ENCODE data around the gene TMEM107.
A peak's percentile ranks its signal among the peaks of the same experiment; 100 is the strongest.

Gene TMEM107

GRCh38 chr17:8126491-8127066, 49.6 kb downstream of the TMEM107 start:
- TF ChIP-seq CTCF (conservative IDR thresholded peaks at IDR 0.05; ENCODE audit: control insufficient read depth, insufficient read depth, low read depth, low read length), result no peak
- peak overlapping the region; percentile 78 for H3K4me3 ChIP-seq (ENCODE audit: control insufficient read depth, low read depth, low read length)
- no peak for DNase-seq (ENCODE audit: low read depth)

GRCh38 chr17:8125947-8126490, 50.2 kb downstream of the TMEM107 start:
- DNase-seq (ENCODE audit: low read depth), result no peak
- no peak for TF ChIP-seq CTCF (conservative IDR thresholded peaks at IDR 0.05; ENCODE audit: control insufficient read depth, insufficient read depth, low read depth, low read length)
- peak overlapping the region; percentile 78 for H3K4me3 ChIP-seq (ENCODE audit: control insufficient read depth, low read depth, low read length)

- peak overlapping the region; percentile 78 for H3K4me3 ChIP-seq (ENCODE audit: control insufficient read depth, low read depth, low read length)
- no peak for TF ChIP-seq CTCF (conservative IDR thresholded peaks at IDR 0.05; ENCODE audit: control insufficient read depth, insufficient read depth, low read depth, low read length)
- peak; percentile 68 for DNase-seq (ENCODE audit: low read depth)
Observed at GRCh38 chr17:8125154-8125946, 50.8 kb downstream of the TMEM107 start.

- DNase-seq (ENCODE audit: low read depth), result no peak
- TF ChIP-seq CTCF (conservative IDR thresholded peaks at IDR 0.05; ENCODE audit: control insufficient read depth, insufficient read depth, low read depth, low read length), result no peak
- peak overlapping the region; percentile 48 for H3K4me3 ChIP-seq (ENCODE audit: control insufficient read depth, low read depth, low read length)
Observed at GRCh38 chr17:8124350-8125153, 51.6 kb downstream of the TMEM107 start.

GRCh38 chr17:8123695-8124349, 52.4 kb downstream of the TMEM107 start, which contains the start of gene HES7:
TSS of gene HES7 (minus strand) at chr17:8124106. CDS start at chr17:8124084, 22 bp downstream.
- H3K4me3 ChIP-seq (ENCODE audit: control insufficient read depth, low read depth, low read length), result peak within 1 kb of the TSS; percentile 48
- no peak for DNase-seq (ENCODE audit: low read depth)
- no peak for TF ChIP-seq CTCF (conservative IDR thresholded peaks at IDR 0.05; ENCODE audit: control insufficient read depth, insufficient read depth, low read depth, low read length)

Data from fibroblast of mammary gland (primary cell).